ENCODE data around the gene CELF1.

Gene CELF1

GRCh38 chr11:47506795-47507562 is 46.0 kb downstream of the CELF1 start:
- TF ChIP-seq CTCF (IDR thresholded peaks at IDR 0.05): no peak

GRCh38 chr11:47506373-47506772 is 46.6 kb downstream of the CELF1 start:
- no peak for TF ChIP-seq CTCF (IDR thresholded peaks at IDR 0.05)

DNA sequence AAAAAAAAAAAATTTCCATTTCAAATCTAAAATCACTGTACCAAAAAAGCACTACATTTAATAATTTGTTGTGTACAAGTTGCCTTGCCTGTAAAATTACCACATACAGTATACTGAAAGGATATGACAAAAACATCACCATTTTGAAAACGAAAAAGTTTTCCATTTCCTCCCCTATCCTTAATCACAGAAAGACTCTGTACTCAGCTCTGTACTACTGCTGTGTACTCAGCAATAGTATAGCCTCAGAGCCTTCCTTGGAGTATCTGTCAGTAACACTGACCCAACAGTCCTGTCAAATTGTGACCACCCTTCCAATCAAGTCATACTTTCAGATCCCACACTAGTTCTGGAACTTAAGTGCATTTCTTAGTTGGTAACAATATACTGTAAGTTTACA is 48.0 kb downstream of the CELF1 start:
- no peak for TF ChIP-seq CTCF (IDR thresholded peaks at IDR 0.05)

GRCh38 chr11:47503227-47503626 is 49.7 kb downstream of the CELF1 start:
- no peak for TF ChIP-seq CTCF (IDR thresholded peaks at IDR 0.05)

DNA sequence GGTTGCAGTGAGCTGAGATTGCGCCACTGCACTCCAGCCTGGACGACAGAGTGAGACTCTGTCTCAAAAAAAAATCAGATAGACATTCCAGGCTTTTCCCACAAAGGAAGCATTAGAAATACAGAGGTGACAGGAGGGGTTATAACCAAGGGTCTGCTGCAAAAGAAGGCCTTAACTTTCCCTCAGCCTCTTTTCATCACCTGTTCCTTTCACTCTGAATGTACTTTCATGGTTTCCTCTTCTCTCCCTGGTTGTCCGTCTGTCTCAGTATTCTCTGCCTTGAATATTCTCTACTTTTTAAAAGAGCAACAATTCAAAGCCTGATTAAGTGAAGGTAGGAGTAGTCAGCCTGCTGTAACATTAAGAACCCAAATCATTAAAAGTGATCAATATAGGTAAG is 50.2 kb downstream of the CELF1 start:
- TF ChIP-seq CTCF (IDR thresholded peaks at IDR 0.05): no peak

GRCh38 chr11:47501101-47501500 is 51.8 kb downstream of the CELF1 start:
- TF ChIP-seq CTCF (IDR thresholded peaks at IDR 0.05): no peak

GRCh38 chr11:47500121-47500520 is 52.8 kb downstream of the CELF1 start:
- no peak for TF ChIP-seq CTCF (IDR thresholded peaks at IDR 0.05)

DNA sequence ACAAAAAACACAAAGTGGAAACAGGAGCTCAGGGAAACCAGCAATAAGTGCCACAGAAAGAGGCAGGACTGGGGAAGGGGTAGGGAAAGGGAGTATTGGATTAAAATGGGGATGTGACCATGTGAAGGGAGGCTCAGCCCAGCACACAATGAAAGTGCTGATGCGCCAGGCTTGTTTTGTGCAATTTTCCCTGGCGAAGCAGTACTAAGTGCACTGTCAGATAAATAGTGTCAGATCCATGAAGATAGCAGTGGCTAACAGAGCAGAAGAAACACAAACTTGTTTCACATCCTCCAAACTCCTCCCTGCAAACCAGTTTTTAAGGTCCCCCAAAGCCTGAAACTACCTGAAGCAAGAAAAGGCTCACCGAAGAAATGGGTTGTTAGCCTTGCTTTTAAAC is 53.3 kb downstream of the CELF1 start:
- no peak for TF ChIP-seq CTCF (IDR thresholded peaks at IDR 0.05)

Data from LNCAP (cell line).